WERI-Rb-1 (cell line): Measurements from ENCODE around the gene AMIGO1.

Experiments used
- DNase-seq: peaks from one replicate; pipeline ENCODE4 v3.0.0-alpha.2; 2020
- H3K27ac ChIP-seq: fragments of 250-450 bp; sonication (Bioruptor Pico); 2 replicates; pipeline ENCODE4 v1.5.1; 2020; ENCODE audit warnings: mild to moderate bottlenecking, moderate library complexity
- H3K27me3 ChIP-seq: fragments of 250-450 bp; sonication (Bioruptor Pico); 2 replicates; pipeline ENCODE4 v1.5.1; 2021; ENCODE audit warnings: mild to moderate bottlenecking, low read depth, moderate library complexity; ENCODE audit not compliant: insufficient read depth, severe bottlenecking
- H3K36me3 ChIP-seq: fragments of 250-450 bp; sonication (Bioruptor Pico); 2 replicates; pipeline ENCODE4 v1.5.1; 2020; ENCODE audit warnings: mild to moderate bottlenecking, moderate library complexity
- H3K4me3 ChIP-seq: 2 replicates; pipeline ENCODE4 v1.5.1; 2011; ENCODE audit warnings: low read depth, mild to moderate bottlenecking, control low read depth, low read length
- H3K9me3 ChIP-seq: fragments of 250-450 bp; sonication (Bioruptor Pico); 2 replicates; pipeline ENCODE4 v1.5.1; 2021; ENCODE audit warnings: mild to moderate bottlenecking, moderate library complexity; ENCODE audit not compliant: severe bottlenecking
- CTCF ChIP-seq: IDR thresholded peaks from 2 replicates; pipeline ENCODE4 v1.5.1; 2011; ENCODE audit warnings: low read depth, mild to moderate bottlenecking, control low read depth, inconsistent platforms, low read length

The AMIGO1 gene

GRCh38 chr1:109472779-109473178 is 36.7 kb downstream of the AMIGO1 start:
- Histone ChIP-seq H3K36me3 (no peaks in the 10 kb centered on the region), H3K27me3 (peaks cover 11% of the 10 kb centered on the region), H3K27ac (no peak overlapping the region), H3K9me3 (no peaks in the 10 kb centered on the region), H3K4me3 (no peak overlapping the region)
- TF ChIP-seq CTCF, result no peak
- DNase-seq, result no peak

- Histone ChIP-seq H3K9me3 (no peaks in the 10 kb centered on the region), H3K4me3 (no peak overlapping the region), H3K27ac (no peak overlapping the region), H3K27me3 (peaks cover 28% of the 10 kb centered on the region), H3K36me3 (no peaks in the 10 kb centered on the region)
- TF ChIP-seq CTCF, result no peak
- DNase-seq, result no peak
Observed at GRCh38 chr1:109470245-109470644, 39.3 kb downstream of the AMIGO1 start.

GRCh38 chr1:109468903-109469302 is 40.6 kb downstream of the AMIGO1 start:
- Histone ChIP-seq H3K9me3 (no peaks in the 10 kb centered on the region), H3K27ac (no peak overlapping the region), H3K36me3 (no peaks in the 10 kb centered on the region), H3K27me3 (peaks cover 32% of the 10 kb centered on the region), H3K4me3 (no peak overlapping the region)
- TF ChIP-seq CTCF, result no peak
- DNase-seq, result no peak

GRCh38 chr1:109468061-109468460 is 41.5 kb downstream of the AMIGO1 start:
- TF ChIP-seq CTCF, result no peak
- Histone ChIP-seq H3K36me3 (no peaks in the 10 kb centered on the region), H3K4me3 (no peak overlapping the region), H3K27me3 (peaks cover 32% of the 10 kb centered on the region), H3K9me3 (no peaks in the 10 kb centered on the region), H3K27ac (no peak overlapping the region)
- no peak for DNase-seq

- no peak for DNase-seq
- no peak for TF ChIP-seq CTCF
- H3K27ac ChIP-seq, result no peak overlapping the region
- peaks cover 32% of the 10 kb centered on the region for H3K27me3 ChIP-seq
- H3K4me3 ChIP-seq, result peak overlapping the region; percentile 69
- no peaks in the 10 kb centered on the region for H3K36me3 ChIP-seq
- no peaks in the 10 kb centered on the region for H3K9me3 ChIP-seq
Observed at GRCh38 chr1:109467301-109467777, 42.2 kb downstream of the AMIGO1 start.
